Measurements from ENCODE around the gene GAGE10. TPM values are rescaled to one million over a fixed set of nuclear protein-coding genes. Genes with fewer than 3 reads are reported as not detected.

Gene GAGE10
- total and polyA plus RNA-seq, 2 of the 8 experiments (the other 6 are each of a cell fraction or from before 2014, with no cell fraction given), result not detected

- no peaks in the 10 kb centered on the region for H3K79me1 ChIP-seq (ENCODE audit: low read depth, low read length)
- no peak overlapping the region for H3K27ac ChIP-seq (ENCODE audit: low read depth, low read length)
- H3K9ac ChIP-seq (replicated peaks in 1 of 4; ENCODE audit: extremely low read depth in 1 of 4, low read depth in 3 of 4, low read length in 3 of 4), result no peak overlapping the region
- TF ChIP-seq, protein P1, sequence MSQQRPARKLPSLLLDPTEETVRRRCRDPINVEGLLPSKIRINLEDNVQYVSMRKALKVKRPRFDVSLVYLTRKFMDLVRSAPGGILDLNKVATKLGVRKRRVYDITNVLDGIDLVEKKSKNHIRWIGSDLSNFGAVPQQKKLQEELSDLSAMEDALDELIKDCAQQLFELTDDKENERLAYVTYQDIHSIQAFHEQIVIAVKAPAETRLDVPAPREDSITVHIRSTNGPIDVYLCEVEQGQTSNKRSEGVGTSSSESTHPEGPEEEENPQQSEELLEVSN (IDR thresholded peaks at IDR 0.05), result no peak
- H3K79me2 ChIP-seq (ENCODE audit: control insufficient read depth in 1 of 2, insufficient read depth in 2 of 2, low read length in 2 of 2), result peaks cover 7 to 14% of the 10 kb centered on the region in 2 experiments; a peak in 3 of 4 replicates
- no peak for FAIRE-seq
- H4K8ac ChIP-seq (ENCODE audit: extremely low read depth, insufficient read depth, low read length), result no peak overlapping the region
- peaks cover 0 to 14% (median 5%) of the 10 kb centered on the region in 4 experiments; a peak in 4 of 7 replicates for H3K4me1 ChIP-seq (replicated peaks in 1 of 4; ENCODE audit: control insufficient read depth in 3 of 4, insufficient read depth in 4 of 4, low read length in 3 of 4)
- CTCF ChIA-PET (ENCODE audit: partially characterized antibody), result interaction anchor here (1.2 kb wide), 1 partner anchor 60 kb away, joined by 3 read pairs; no protein-coding TSS in a partner anchor
- no peak overlapping the region for H2AFZ ChIP-seq (ENCODE audit: low read length)
- H3K14ac ChIP-seq (ENCODE audit: insufficient read length), result no peak overlapping the region
- POLR2A ChIA-PET (ENCODE audit: partially characterized antibody), result interaction anchor here (0.9 to 2.3 kb wide), 3 partner anchors 8 to 76 kb away, joined by 3 to 10 read pairs (median 3); no protein-coding TSS in a partner anchor
- no peak overlapping the region for H3K18ac ChIP-seq (ENCODE audit: extremely low read depth, low read length)
- H2BK15ac ChIP-seq (ENCODE audit: low read length), result no peak overlapping the region
- no peak overlapping the region for H2BK120ac ChIP-seq (replicated peaks; ENCODE audit: low read depth, low read length)
- no peak overlapping the region for H2BK5ac ChIP-seq (ENCODE audit: low read depth, low read length)
- no peak overlapping the region for H2BK12ac ChIP-seq (ENCODE audit: low read depth, low read length)
- no peaks in the 10 kb centered on the region for H3K27me3 ChIP-seq (replicated peaks in 1 of 4; ENCODE audit: control insufficient read depth in 3 of 4, extremely low read depth in 1 of 4, insufficient read depth in 3 of 4, low read length in 3 of 4)
- peaks cover 0 to under 1% of the 10 kb centered on the region in 2 experiments for H4K20me1 ChIP-seq (replicated peaks in 1 of 2; ENCODE audit: control insufficient read depth in 1 of 2, insufficient read depth in 2 of 2, low read length in 2 of 2)
- H3K4ac ChIP-seq (replicated peaks; ENCODE audit: insufficient read length, low read depth, low read length), result no peak overlapping the region
- H3K23ac ChIP-seq (ENCODE audit: insufficient read length), result no peak overlapping the region
- no peak overlapping the region for H4K5ac ChIP-seq (ENCODE audit: insufficient read length, low read depth, low read length)
- no peak overlapping the region for H2AK5ac ChIP-seq (ENCODE audit: low read depth, low read length)
- no peaks in the 10 kb centered on the region for H3K36me3 ChIP-seq (ENCODE audit: control insufficient read depth in 2 of 4, insufficient read depth in 4 of 4, low read length in 3 of 4)
- H3K9me3 ChIP-seq (ENCODE audit: insufficient read depth in 2 of 2, low read depth in 1 of 2, low read length in 1 of 2), result no peaks in the 10 kb centered on the region
- DNase-seq (ENCODE audit: low read depth in 1 of 2, low spot score in 2 of 2), result no peak
- no peak overlapping the region for H4K91ac ChIP-seq (replicated peaks; ENCODE audit: insufficient read length, low read length)
- no peak overlapping the region for H3K56ac ChIP-seq (replicated peaks; ENCODE audit: insufficient read length, low read depth, low read length)
- no peak overlapping the region for H3K4me3 ChIP-seq (ENCODE audit: extremely low read depth in 1 of 4, insufficient read depth in 2 of 4, low read depth in 3 of 4, low read length in 4 of 4)
- no peak overlapping the region for H2BK20ac ChIP-seq (ENCODE audit: low read length)
- no peak overlapping the region for H3K4me2 ChIP-seq (ENCODE audit: insufficient read depth in 1 of 2, low read depth in 2 of 2, low read length in 2 of 2)
- no peaks in the 10 kb centered on the region; the same call in 1 of the 2 replicates for H3K23me2 ChIP-seq (ENCODE audit: low read depth, low read length)
- 84% methylated on average over 5 of the region's 10 CpGs; no CpG with 5 or more reads in 1 of the 2 experiments for WGBS, 2 experiments (ENCODE audit: extremely low coverage in 1 of 2, insufficient coverage in 1 of 2, insufficient read length in 1 of 2, insufficient replicate concordance in 2 of 2, low coverage in 1 of 2, low lambda C conversion rate in 2 of 2, missing lambda C conversion rate in 1 of 2)
These were observed 36.7 kb upstream of the GAGE10 start for GRCh38 chrX:49266523-49267445.

All from H1 (cell line).